Purkinje cell (primary cell): ENCODE data around the gene SPRR2E. TPM values are rescaled to one million over a fixed set of nuclear protein-coding genes. Genes with fewer than 3 reads are reported as not detected.

Experiments used
- polyA plus RNA-seq: library from polyadenylated mRNA; unstranded; fragments of >200 nt; fragmentation: Nextera tagmentation; gene quantifications from 2 replicates; pipeline ENCODE4 v1.2.1, GENCODE V29; 2014

SPRR2E gene
- polyA plus RNA-seq = not detected in 2 replicates

DNA sequence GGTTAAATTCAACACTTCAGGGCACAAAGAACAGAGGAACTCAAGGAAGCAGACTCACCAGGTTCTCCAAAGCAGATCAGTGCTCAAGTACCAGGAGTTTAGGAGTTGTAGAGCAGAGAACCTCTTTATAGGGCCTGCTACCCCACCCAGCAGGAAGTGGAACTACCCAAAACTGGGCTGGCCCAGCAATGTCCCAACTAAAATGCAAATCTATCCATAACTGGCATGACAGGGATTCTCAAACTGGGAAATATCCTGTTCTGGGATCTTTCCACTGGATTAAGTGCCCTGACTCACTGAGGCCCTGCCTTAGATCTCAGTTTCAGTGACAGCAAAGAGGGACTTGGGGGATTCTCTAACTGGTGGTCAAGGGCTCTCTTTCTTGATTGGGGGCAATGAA lies at the start of gene SPRR2E:
SPRR2E (minus strand) TSS at position 101 of the 400 bp plus-strand sequence. CDS start 775 bp downstream, outside the sequence.

DNA sequence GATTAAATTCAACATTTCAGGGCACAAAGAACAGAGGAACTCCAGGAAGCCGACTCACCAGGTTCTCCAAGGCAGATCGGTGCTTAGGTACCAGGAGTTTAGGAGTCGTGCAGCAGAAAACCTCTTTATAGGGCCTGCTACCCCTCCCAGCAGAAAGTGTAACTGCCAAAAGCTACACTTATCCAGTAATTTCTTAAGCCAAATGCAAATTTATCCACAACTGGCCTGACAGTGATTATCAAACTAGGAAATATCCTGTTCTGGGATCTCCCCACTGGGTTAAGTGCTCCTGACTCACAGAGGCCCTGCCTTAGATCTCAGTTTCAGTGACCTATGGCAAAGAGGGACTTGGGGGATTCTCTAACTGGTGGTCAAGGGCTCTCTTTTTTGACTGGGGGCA lies 19.1 kb upstream of the SPRR2E start, which contains the start of gene SPRR2F:
SPRR2F (minus strand) TSS at position 101 of the 400 bp plus-strand sequence. CDS start 783 bp downstream, outside the sequence.

DNA sequence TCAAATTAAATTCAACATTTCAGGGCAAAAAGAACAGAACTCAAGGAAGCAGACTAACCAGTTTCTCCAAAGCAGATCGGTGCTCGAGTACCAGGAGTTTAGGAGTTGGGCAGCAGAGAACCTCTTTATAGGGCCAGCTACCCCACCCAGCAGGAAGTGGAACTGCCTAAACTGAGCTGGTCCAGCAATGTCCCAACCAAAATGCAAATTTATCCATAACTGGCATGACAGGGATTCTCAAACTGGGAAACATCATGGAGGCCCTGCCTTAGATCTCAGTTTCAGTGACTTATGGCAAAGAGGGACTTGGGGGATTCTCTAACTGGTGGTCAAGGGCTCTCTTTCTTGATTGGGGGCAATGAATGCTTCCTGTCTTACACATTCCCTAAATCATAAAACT lies 22.8 kb downstream of the SPRR2E start, which contains the start of gene SPRR2B:
SPRR2B (minus strand) TSS at position 101 of the 400 bp plus-strand sequence. CDS start 772 bp downstream, outside the sequence.

DNA sequence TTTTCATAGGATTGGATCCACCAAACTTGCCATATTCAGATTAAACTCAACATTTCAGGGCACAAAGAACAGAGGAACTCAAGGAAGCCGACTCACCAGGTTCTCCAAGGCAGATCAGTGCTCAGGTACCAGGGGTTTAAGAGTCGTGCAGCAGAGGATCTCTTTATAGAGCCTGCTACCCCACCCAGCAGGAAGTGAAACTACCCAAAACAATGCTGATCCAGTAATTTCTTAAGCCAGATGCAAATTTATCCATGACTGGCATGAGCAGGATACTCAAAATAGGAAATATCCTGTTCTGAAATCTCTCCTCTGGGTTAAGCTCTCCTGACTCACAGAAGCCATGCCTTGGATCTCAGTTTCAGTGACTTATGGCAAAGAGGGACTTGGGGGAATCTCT lies 37.0 kb downstream of the SPRR2E start, which contains the start of gene SPRR2A:
SPRR2A (minus strand) TSS at position 138 of the 400 bp plus-strand sequence. CDS start 777 bp downstream, outside the sequence.

Other genes starting within 250 kb of the SPRR2E start
- not detected in 2 replicates for gene LCE7A, start 234.5 kb downstream of the SPRR2E start, polyA plus RNA-seq
- not detected in 2 replicates for gene SMCP, start 216.2 kb downstream of the SPRR2E start, polyA plus RNA-seq
- gene IVL, start 186.0 kb downstream of the SPRR2E start, polyA plus RNA-seq = not detected in 2 replicates
- gene SPRR5, start 147.3 kb downstream of the SPRR2E start, polyA plus RNA-seq = not detected in 2 replicates
- gene SPRR4, start 123.9 kb downstream of the SPRR2E start, polyA plus RNA-seq = not detected in 2 replicates
- 1.3 TPM in 1 of 2 replicates, not detected in the other for gene SPRR1A, start 110.4 kb downstream of the SPRR2E start, polyA plus RNA-seq
- gene SPRR3, start 92.8 kb downstream of the SPRR2E start, polyA plus RNA-seq = not detected in 2 replicates
- not detected in 2 replicates for gene SPRR1B, start 63.3 kb downstream of the SPRR2E start, polyA plus RNA-seq
- gene SPRR2D, start 53.4 kb downstream of the SPRR2E start, polyA plus RNA-seq = not detected in 2 replicates
- gene SPRR2A, start 37.0 kb downstream of the SPRR2E start, polyA plus RNA-seq = not detected in 2 replicates
- gene SPRR2B, start 22.9 kb downstream of the SPRR2E start, polyA plus RNA-seq = not detected in 2 replicates
- gene SPRR2F, start 19.0 kb upstream of the SPRR2E start, polyA plus RNA-seq = not detected in 2 replicates
- gene SPRR2G, start 56.4 kb upstream of the SPRR2E start, polyA plus RNA-seq = not detected in 2 replicates
- gene LELP1, start 108.9 kb upstream of the SPRR2E start, polyA plus RNA-seq = not detected in 2 replicates
- gene PRR9, start 123.1 kb upstream of the SPRR2E start, polyA plus RNA-seq = not detected in 2 replicates
- gene LORICRIN, start 165.2 kb upstream of the SPRR2E start, polyA plus RNA-seq = not detected in 2 replicates
- gene PGLYRP3, start 218.4 kb upstream of the SPRR2E start, polyA plus RNA-seq = not detected in 2 replicates